Endothelial cell of umbilical vein (primary cell): ENCODE data around the gene RBKS. TPM values are rescaled to one million over a fixed set of nuclear protein-coding genes. Genes with fewer than 3 reads are reported as not detected.
A peak's percentile ranks its signal among the peaks of the same experiment; 100 is the strongest.

Source experiments
- BruUV-seq: library from RNA; stranded (reverse); fragments of 400-500 nt; replicated peaks from 2 replicates; lab custom pipeline; 2021; lab: Mats Ljungman, UMichigan
- CTCF ChIA-PET: fragments of 300-600, 350-600 bp; sonication (Branson Sonifier 250); formaldehyde crosslinking; loops from one replicate; lab custom pipeline; 2021; ENCODE audit warnings: antibody characterized with exemption, inconsistent platforms; lab: Charles Lee
- POLR2A ChIA-PET: fragments of 300-600, 350-600 bp; sonication (Branson Sonifier 250); formaldehyde crosslinking; loops from one replicate; lab custom pipeline; 2021; ENCODE audit warnings: antibody characterized with exemption, inconsistent platforms; lab: Charles Lee
- DNase-seq: peaks from one replicate; pipeline ENCODE4 v3.0.0-alpha.2; 2011; ENCODE audit warnings: low read depth, low spot score
- FAIRE-seq: peaks from 2 replicates; lab custom pipeline; 2011; peaks lifted over from hg19 to GRCh38; lab: Jason Lieb, UNC
- H2AFZ ChIP-seq: 2 replicates; pipeline ENCODE4 v1.6.0; 2012; ENCODE audit warnings: low read depth, low read length, control low read depth, inconsistent platforms
- H3K27ac ChIP-seq: 2 replicates; pipeline ENCODE4 v1.5.1; 2011; ENCODE audit warnings: low read depth, mild to moderate bottlenecking, control low read depth, low read length, moderate library complexity; ENCODE audit not compliant: insufficient read depth
- H3K27me3 ChIP-seq, 2 experiments: 2 replicates each; pipeline versions ENCODE4 v1.6.0 to v1.6.1; 2011; ENCODE audit warnings: low read length in 2 of 2, mixed read lengths in 1 of 2; ENCODE audit not compliant: control insufficient read depth in 2 of 2, insufficient read depth in 2 of 2
- H3K36me3 ChIP-seq, 2 experiments: 2 replicates in 1 of 2; 3 replicates in 1 of 2; pipeline ENCODE4 v1.5.1; 2011; ENCODE audit warnings: low read length in 2 of 2, mild to moderate bottlenecking in 1 of 2, moderate library complexity in 1 of 2; ENCODE audit not compliant: control insufficient read depth in 2 of 2, insufficient read depth in 2 of 2; ENCODE audit errors: extremely low read depth in 1 of 2
- H3K4me1 ChIP-seq: 3 replicates; pipeline ENCODE4 v1.5.1; 2011; ENCODE audit warnings: mild to moderate bottlenecking, low read length; ENCODE audit not compliant: control insufficient read depth, insufficient read depth; ENCODE audit errors: extremely low read depth
- H3K4me2 ChIP-seq: 2 replicates; pipeline ENCODE4 v1.6.1; 2011; ENCODE audit warnings: low read length, control low read depth, mixed read lengths; ENCODE audit not compliant: insufficient read depth
- H3K4me3 ChIP-seq, 3 experiments: fragments of 200-600 bp in 1 of 3; sonication (generic), shearing (Covaris generic) in 1 of 3; replicated peaks in 1 of 3; 2 replicates each; pipeline ENCODE4 v1.5.1; 2011 to 2016; ENCODE audit warnings: control low read depth in 3 of 3, low read length in 3 of 3, mild to moderate bottlenecking in 2 of 3, inconsistent platforms in 1 of 3, low read depth in 1 of 3, moderate library complexity in 1 of 3; ENCODE audit not compliant: insufficient read depth in 1 of 3
- H3K79me2 ChIP-seq: 2 replicates; pipeline ENCODE4 v1.6.0; 2012; ENCODE audit warnings: low read length, inconsistent platforms; ENCODE audit not compliant: control insufficient read depth, insufficient read depth
- H3K9ac ChIP-seq: replicated peaks from 2 replicates; pipeline ENCODE3; 2011; ENCODE audit warnings: low read length, control low read depth; ENCODE audit not compliant: insufficient read depth; ENCODE audit errors: extremely low read depth
- H3K9me1 ChIP-seq: replicated peaks from 3 replicates; pipeline ENCODE4 v1.6.0; 2011; ENCODE audit warnings: mild to moderate bottlenecking, low read length; ENCODE audit not compliant: control insufficient read depth, insufficient read depth; ENCODE audit errors: extremely low read depth
- H3K9me3 ChIP-seq: replicated peaks from 2 replicates; pipeline ENCODE4 v1.5.1; 2012; ENCODE audit warnings: low read length, inconsistent platforms; ENCODE audit not compliant: control insufficient read depth, insufficient read depth
- H4K20me1 ChIP-seq: replicated peaks from 2 replicates; pipeline ENCODE3; 2011; ENCODE audit warnings: mild to moderate bottlenecking, low read length; ENCODE audit not compliant: control insufficient read depth, insufficient read depth; ENCODE audit errors: extremely low read depth
- CTCF ChIP-seq, 2 donors: IDR thresholded peaks; 1 replicate in 1 of 2; 2 replicates in 1 of 2; pipeline ENCODE4 v1.5.1; 2011; ENCODE audit warnings: low read length in 2 of 2, mild to moderate bottlenecking in 2 of 2, moderate library complexity in 2 of 2, control low read depth in 1 of 2, inconsistent platforms in 1 of 2, low read depth in 1 of 2; ENCODE audit not compliant: insufficient read depth in 1 of 2; ENCODE audit errors: extremely low read depth in 1 of 2
- EZH2 ChIP-seq: IDR thresholded peaks from 2 replicates; pipeline ENCODE4 v1.6.1; 2012; ENCODE audit warnings: borderline replicate concordance, low read depth, mild to moderate bottlenecking, moderate library complexity, low read length, inconsistent platforms; ENCODE audit not compliant: severe bottlenecking
- FOS ChIP-seq: IDR thresholded peaks from 2 replicates; pipeline ENCODE4 v1.6.1; 2011; ENCODE audit warnings: mild to moderate bottlenecking, low read length, moderate library complexity, borderline replicate concordance; ENCODE audit not compliant: insufficient read depth
- GATA2 ChIP-seq: IDR thresholded peaks from 2 replicates; pipeline ENCODE4 v1.7.0; 2011; ENCODE audit warnings: low read depth, mild to moderate bottlenecking, moderate library complexity, mixed read lengths, low read length; ENCODE audit not compliant: insufficient read length, insufficient read depth
- JUN ChIP-seq: IDR thresholded peaks from 2 replicates; pipeline ENCODE4 v1.6.1; 2011; ENCODE audit warnings: borderline replicate concordance, low read depth; ENCODE audit not compliant: insufficient read length, insufficient read depth
- MAX ChIP-seq: IDR thresholded peaks from 2 replicates; pipeline ENCODE4 v1.6.1; 2011; ENCODE audit not compliant: insufficient read depth, insufficient read length
- MYC ChIP-seq: IDR thresholded peaks from one replicate; pipeline ENCODE4 v1.6.1; 2011; ENCODE audit warnings: mild to moderate bottlenecking, low read depth, low read length
- POLR2A ChIP-seq: IDR thresholded peaks from 2 replicates; pipeline ENCODE4 v1.6.1; 2012; ENCODE audit warnings: low read depth, mild to moderate bottlenecking, control low read depth, low read length
- POLR2AphosphoS5 ChIP-seq: IDR thresholded peaks from 2 replicates; pipeline ENCODE4 v1.6.1; 2012; ENCODE audit warnings: low read depth, mild to moderate bottlenecking, control low read depth, low read length, moderate library complexity; ENCODE audit not compliant: insufficient read depth
- dilution Hi-C: fragments of 300-500 bp; cut with MboI; formaldehyde crosslinking; loops from one replicate; pipeline ENCODE4 v1.15.0; 2019; ENCODE audit warnings: low sequenced_read_pairs; ENCODE audit not compliant: extremely low pct_ligation_motif_present
- intact Hi-C: fragments of 100-400 bp; cut with micrococcal nuclease; formaldehyde crosslinking; loops from one replicate; pipeline ENCODE4 v1.10.0; 2022
- polyA plus RNA-seq, 4 experiments: library from polyadenylated mRNA; depleted of rRNA in 3 of 4; stranded (reverse) in 3 of 4; unstranded in 1 of 4; fragments of >200 nt; gene quantifications; 2 replicates each; pipeline versions ENCODE4 v1.2.1 to v1.2.3, GENCODE V29; 2011 to 2012; ENCODE audit warnings: missing spikeins in 1 of 4
- total RNA-seq: library from RNA; stranded (reverse); gene quantifications from 2 replicates; pipeline ENCODE4 v1.2.3, GENCODE V29; 2021

RBKS gene
- total and polyA plus RNA-seq, 2 donors (not counting 3 experiments of a cell fraction or from before 2014, with no cell fraction given), result 0.64 to 1.8 TPM

GRCh38 chr2:27772804-27773203 is 117.4 kb downstream of the RBKS start:
- dilution Hi-C loops, result no loop called here
- Histone ChIP-seq H3K9me3 (no peaks in the 10 kb centered on the region), H4K20me1 (no peaks in the 10 kb centered on the region), H3K27me3 (no peaks in the 10 kb centered on the region), H3K4me3 (peak overlapping the region; percentile 17 to 95 (median 91)), H3K4me2 (peak overlapping the region; percentile 98), H3K27ac (peak overlapping the region; percentile 90), H3K4me1 (peaks cover 25% of the 10 kb centered on the region), H3K9me1 (no peaks in the 10 kb centered on the region), H2AFZ (no peak overlapping the region), H3K36me3 (peaks cover 0 to 3% of the 10 kb centered on the region in 2 experiments), H3K79me2 (peaks cover 56% of the 10 kb centered on the region), H3K9ac (peak overlapping the region; percentile 97)
- TF ChIP-seq FOS (no peak), MYC (no peak), MAX (no peak), CTCF (IDR thresholded peaks at IDR 0.05; ENCODE audit: extremely low read depth in 1 of 2, insufficient read depth in 1 of 2, low read depth in 1 of 2, low read length in 2 of 2) (no peak), POLR2AphosphoS5 (no peak), JUN (no peak), GATA2 (no peak), EZH2 (no peak), POLR2A (no peak)
- FAIRE-seq (no peak), DNase-seq (peak; percentile 24)
- ChIA-PET POLR2A (interaction anchor here (0.7 kb wide), 1 partner anchor 38 kb away, joined by 3 read pairs; no protein-coding TSS in a partner anchor), CTCF (interaction anchor here (0.7 to 1.9 kb wide), 12 partner anchors 11 to 680 kb away, joined by 3 to 10 read pairs (median 4); no protein-coding TSS in a partner anchor)
- intact Hi-C loops, result loop anchor here (10.0 kb wide), 1 partner anchor 502 kb away; no protein-coding TSS in a partner anchor
- BruUV-seq, result no TSS peak
